ENCODE measurements around the gene NUSAP1. TPM values are rescaled to one million over a fixed set of nuclear protein-coding genes. Genes with fewer than 3 reads are reported as not detected.

NUSAP1 gene
- total RNA-seq, 2 donors from 2014 or later, result 118 to 185 TPM

DNA sequence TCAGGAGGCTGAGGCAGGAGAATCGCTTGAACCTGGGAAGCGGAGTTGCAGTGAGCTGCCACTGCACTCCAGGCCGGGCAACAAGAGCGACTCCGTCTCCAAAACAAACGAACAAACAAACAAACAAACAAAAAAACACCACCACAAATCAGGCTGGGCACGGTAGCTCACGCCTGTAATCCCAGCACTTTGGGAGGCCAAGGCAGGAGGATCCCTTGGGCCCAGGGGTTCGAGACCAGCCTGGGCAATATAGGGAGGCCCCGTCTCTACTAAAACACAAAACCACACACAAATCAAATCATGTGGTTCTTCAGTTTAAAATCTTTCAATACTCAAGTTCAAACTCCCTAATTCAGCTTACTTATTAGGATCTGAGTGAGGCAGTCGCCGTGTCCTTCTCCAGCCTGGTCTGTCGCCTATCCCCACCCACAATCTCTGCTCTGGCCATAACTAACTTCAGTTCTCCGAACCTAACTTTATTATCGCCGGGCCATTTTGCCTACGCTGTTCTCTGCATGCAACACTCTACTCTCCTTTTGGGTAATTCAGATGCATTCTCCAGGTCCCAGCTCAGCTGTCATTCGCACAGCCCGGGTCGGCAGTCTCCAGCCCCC, 83.6 kb downstream of the NUSAP1 start:
- Histone ChIP-seq H3K36me3 (ENCODE audit: control insufficient read depth, insufficient read depth, low read length) (no peaks in the 10 kb centered on the region), H3K9ac (ENCODE audit: extremely low read depth, low read length, poor library complexity, severe bottlenecking) (peak overlapping the region; percentile 77), H3K27ac (ENCODE audit: low read depth, low read length) (no peak overlapping the region), H3K9me3 (ENCODE audit: control insufficient read depth, low read length) (no peaks in the 10 kb centered on the region), H3K4me3 (ENCODE audit: low read length) (peak overlapping the region; percentile 96), H3K4me1 (ENCODE audit: control insufficient read depth, insufficient read depth, low read length) (no peaks in the 10 kb centered on the region), H3K27me3 (ENCODE audit: control insufficient read depth, insufficient read depth, low read length, poor library complexity, severe bottlenecking) (no peaks in the 10 kb centered on the region)
- Mint-ChIP-seq H3K36me3 (ENCODE audit: low read depth) (peaks cover 3% of the 10 kb centered on the region), H3K27me3 (ENCODE audit: insufficient read depth) (no peaks in the 10 kb centered on the region), H3K9me3 (no peaks in the 10 kb centered on the region), H3K27ac (peak overlapping the region; percentile 98), H3K4me3 (peak overlapping the region; percentile 95), H3K4me1 (peaks cover 17% of the 10 kb centered on the region)
- TF ChIP-seq CTCF (conservative IDR thresholded peaks at IDR 0.05), result no peak
- no peak for DNase-seq
- 33 to 44% methylated on average over 14 to 20 of the region's 20 CpGs for WGBS, 2 experiments (ENCODE audit: insufficient coverage in 1 of 2, insufficient read length in 1 of 2)

- no peaks in the 10 kb centered on the region for H3K9me3 Mint-ChIP-seq
- H3K4me3 ChIP-seq (ENCODE audit: low read length), result peak within 1 kb of the TSS; percentile 96
- H3K36me3 ChIP-seq (ENCODE audit: control insufficient read depth, insufficient read depth, low read length), result no peaks in the 10 kb centered on the region
- H3K27me3 Mint-ChIP-seq (ENCODE audit: insufficient read depth), result no peaks in the 10 kb centered on the region
- peak within 1 kb of the TSS; percentile 95 for H3K4me3 Mint-ChIP-seq
- H3K4me1 Mint-ChIP-seq, result peaks cover 17% of the 10 kb centered on the region
- peaks cover 3% of the 10 kb centered on the region for H3K36me3 Mint-ChIP-seq (ENCODE audit: low read depth)
- no peaks in the 10 kb centered on the region for H3K27me3 ChIP-seq (ENCODE audit: control insufficient read depth, insufficient read depth, low read length, poor library complexity, severe bottlenecking)
- H3K4me1 ChIP-seq (ENCODE audit: control insufficient read depth, insufficient read depth, low read length), result no peaks in the 10 kb centered on the region
- TF ChIP-seq CTCF (conservative IDR thresholded peaks at IDR 0.05), result no peak
- H3K9me3 ChIP-seq (ENCODE audit: control insufficient read depth, low read length), result no peaks in the 10 kb centered on the region
- H3K9ac ChIP-seq (ENCODE audit: extremely low read depth, low read length, poor library complexity, severe bottlenecking), result peak within 1 kb of the TSS; percentile 87
- peak within 1 kb of the TSS; percentile 98 for H3K27ac Mint-ChIP-seq
- H3K27ac ChIP-seq (ENCODE audit: low read depth, low read length), result peak within 1 kb of the TSS; percentile 87
- DNase-seq, result peak; percentile 98
- 0% methylated on average over 34 to 74 of the region's 74 CpGs for WGBS, 2 experiments (ENCODE audit: insufficient coverage in 1 of 2, insufficient read length in 1 of 2)
These were observed 84.2 kb downstream of the NUSAP1 start, which contains the start of gene RTF1 for GRCh38 chr15:41416742-41417417. Gene RTF1, plus strand, starts transcription at chr15:41417095. Its CDS starts 21 bp downstream, at chr15:41417116.

DNA sequence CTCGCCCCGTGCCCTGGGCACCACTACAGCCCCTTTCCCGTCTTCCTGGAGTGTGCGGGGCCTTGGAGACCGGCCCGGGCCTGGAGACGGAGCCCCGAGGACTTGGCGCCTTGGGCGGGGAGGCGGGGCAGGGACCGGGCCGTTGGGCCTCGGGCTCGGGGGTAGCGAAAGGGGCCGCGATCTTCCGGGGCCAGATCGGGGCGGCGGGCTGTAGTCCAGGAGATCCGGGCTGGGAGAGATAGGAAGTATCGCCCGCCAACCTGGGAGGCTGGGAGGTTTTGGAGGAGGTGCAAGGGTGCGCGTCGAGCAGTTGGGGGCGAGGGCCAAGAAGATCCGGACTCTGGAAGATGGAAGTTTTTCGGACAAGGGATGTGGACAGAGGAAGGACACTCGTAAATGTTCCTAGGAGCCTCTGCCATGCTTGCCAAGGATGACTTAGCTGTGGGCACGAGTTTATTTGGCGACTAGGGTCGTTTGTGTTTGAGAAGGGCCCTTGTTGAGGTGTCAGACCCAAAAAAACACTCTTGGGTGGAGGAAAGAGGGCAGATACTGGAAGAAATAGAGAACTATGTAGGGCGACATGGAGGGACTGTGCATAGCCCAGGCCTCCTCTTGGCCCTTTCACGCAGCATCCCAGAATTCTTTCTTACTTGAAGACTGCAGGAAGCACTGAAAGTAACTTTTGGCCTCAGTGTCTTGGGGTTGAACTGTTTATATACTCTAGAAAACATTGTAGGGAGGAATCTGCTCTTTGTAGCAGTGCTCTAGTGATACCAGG, 84.9 kb downstream of the NUSAP1 start:
- DNase-seq, result no peak
- no peak for TF ChIP-seq CTCF (conservative IDR thresholded peaks at IDR 0.05)
- peak overlapping the region; percentile 87 for H3K9ac ChIP-seq (ENCODE audit: extremely low read depth, low read length, poor library complexity, severe bottlenecking)
- no peaks in the 10 kb centered on the region for H3K9me3 ChIP-seq (ENCODE audit: control insufficient read depth, low read length)
- peak overlapping the region; percentile 87 for H3K27ac ChIP-seq (ENCODE audit: low read depth, low read length)
- H3K27me3 ChIP-seq (ENCODE audit: control insufficient read depth, insufficient read depth, low read length, poor library complexity, severe bottlenecking), result no peaks in the 10 kb centered on the region
- Mint-ChIP-seq H3K27me3 (ENCODE audit: insufficient read depth) (no peaks in the 10 kb centered on the region), H3K9me3 (no peaks in the 10 kb centered on the region), H3K27ac (peak overlapping the region; percentile 95), H3K4me3 (peak overlapping the region; percentile 95), H3K4me1 (peaks cover 17% of the 10 kb centered on the region), H3K36me3 (ENCODE audit: low read depth) (peaks cover 3% of the 10 kb centered on the region)
- H3K4me3 ChIP-seq (ENCODE audit: low read length), result peak overlapping the region; percentile 96
- H3K4me1 ChIP-seq (ENCODE audit: control insufficient read depth, insufficient read depth, low read length), result no peaks in the 10 kb centered on the region
- peaks cover 4% of the 10 kb centered on the region for H3K36me3 ChIP-seq (ENCODE audit: control insufficient read depth, insufficient read depth, low read length)
- WGBS, 2 experiments (ENCODE audit: insufficient coverage in 1 of 2, insufficient read length in 1 of 2), result 0% methylated on average over 28 to 37 of the region's 37 CpGs

Measured in endodermal cell (in vitro differentiated cells).